Measurements from ENCODE around the gene GABRR2.
A peak's percentile ranks its signal among the peaks of the same experiment; 100 is the strongest.

The GABRR2 gene

DNA sequence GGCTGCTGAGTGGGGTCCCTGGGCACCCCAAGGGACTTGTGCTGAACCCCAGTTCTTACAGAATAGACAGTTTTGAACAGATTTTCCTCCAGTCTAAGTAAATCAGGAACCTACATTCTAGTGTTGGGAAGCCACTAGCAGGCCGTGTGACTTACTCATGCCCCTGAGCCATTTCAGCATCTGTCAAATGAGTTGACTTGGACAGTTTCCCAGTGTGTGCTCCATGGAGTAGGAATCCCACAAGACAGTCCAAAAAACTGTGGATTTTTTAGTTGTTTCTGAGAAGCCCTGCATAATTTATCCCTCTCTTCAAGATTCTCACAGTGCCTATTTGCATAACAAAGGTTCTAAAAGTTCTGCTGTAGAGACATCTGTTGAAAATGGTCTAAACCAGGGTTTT, 2.1 kb downstream of the GABRR2 start:
- no peak for TF ChIP-seq ARNTL (CRISPR knock-in tag; IDR thresholded peaks at IDR 0.05; ENCODE audit: borderline replicate concordance, low read depth)
- TF ChIP-seq TCF4 (CRISPR knock-in tag; IDR thresholded peaks at IDR 0.05; ENCODE audit: borderline replicate concordance): no peak
- no peak for TF ChIP-seq ZFP30 (CRISPR knock-in tag; IDR thresholded peaks at IDR 0.05)
- no peak for TF ChIP-seq ZNF8 (CRISPR knock-in tag; IDR thresholded peaks at IDR 0.05)
- no peak for TF ChIP-seq ZNF565 (CRISPR knock-in tag; conservative IDR thresholded peaks at IDR 0.05; ENCODE audit: low read depth)
- TF ChIP-seq RARB (CRISPR knock-in tag; IDR thresholded peaks at IDR 0.05): no peak
- TF ChIP-seq GLIS3 (CRISPR knock-in tag; IDR thresholded peaks at IDR 0.05): no peak
- TF ChIP-seq, protein P1, sequence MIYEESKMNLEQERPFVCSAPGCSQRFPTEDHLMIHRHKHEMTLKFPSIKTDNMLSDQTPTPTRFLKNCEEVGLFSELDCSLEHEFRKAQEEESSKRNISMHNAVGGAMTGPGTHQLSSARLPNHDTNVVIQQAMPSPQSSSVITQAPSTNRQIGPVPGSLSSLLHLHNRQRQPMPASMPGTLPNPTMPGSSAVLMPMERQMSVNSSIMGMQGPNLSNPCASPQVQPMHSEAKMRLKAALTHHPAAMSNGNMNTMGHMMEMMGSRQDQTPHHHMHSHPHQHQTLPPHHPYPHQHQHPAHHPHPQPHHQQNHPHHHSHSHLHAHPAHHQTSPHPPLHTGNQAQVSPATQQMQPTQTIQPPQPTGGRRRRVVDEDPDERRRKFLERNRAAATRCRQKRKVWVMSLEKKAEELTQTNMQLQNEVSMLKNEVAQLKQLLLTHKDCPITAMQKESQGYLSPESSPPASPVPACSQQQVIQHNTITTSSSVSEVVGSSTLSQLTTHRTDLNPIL (CRISPR knock-in tag; IDR thresholded peaks at IDR 0.05; ENCODE audit: low read depth): no peak
- TF ChIP-seq, protein P2, sequence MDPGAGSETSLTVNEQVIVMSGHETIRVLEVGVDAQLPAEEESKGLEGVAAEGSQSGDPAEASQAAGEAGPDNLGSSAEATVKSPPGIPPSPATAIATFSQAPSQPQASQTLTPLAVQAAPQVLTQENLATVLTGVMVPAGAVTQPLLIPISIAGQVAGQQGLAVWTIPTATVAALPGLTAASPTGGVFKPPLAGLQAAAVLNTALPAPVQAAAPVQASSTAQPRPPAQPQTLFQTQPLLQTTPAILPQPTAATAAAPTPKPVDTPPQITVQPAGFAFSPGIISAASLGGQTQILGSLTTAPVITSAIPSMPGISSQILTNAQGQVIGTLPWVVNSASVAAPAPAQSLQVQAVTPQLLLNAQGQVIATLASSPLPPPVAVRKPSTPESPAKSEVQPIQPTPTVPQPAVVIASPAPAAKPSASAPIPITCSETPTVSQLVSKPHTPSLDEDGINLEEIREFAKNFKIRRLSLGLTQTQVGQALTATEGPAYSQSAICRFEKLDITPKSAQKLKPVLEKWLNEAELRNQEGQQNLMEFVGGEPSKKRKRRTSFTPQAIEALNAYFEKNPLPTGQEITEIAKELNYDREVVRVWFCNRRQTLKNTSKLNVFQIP (CRISPR knock-in tag; IDR thresholded peaks at IDR 0.05; ENCODE audit: borderline replicate concordance, low read depth): no peak
- no peak for TF ChIP-seq OSR1 (CRISPR knock-in tag; IDR thresholded peaks at IDR 0.05)
- TF ChIP-seq, protein P3, sequence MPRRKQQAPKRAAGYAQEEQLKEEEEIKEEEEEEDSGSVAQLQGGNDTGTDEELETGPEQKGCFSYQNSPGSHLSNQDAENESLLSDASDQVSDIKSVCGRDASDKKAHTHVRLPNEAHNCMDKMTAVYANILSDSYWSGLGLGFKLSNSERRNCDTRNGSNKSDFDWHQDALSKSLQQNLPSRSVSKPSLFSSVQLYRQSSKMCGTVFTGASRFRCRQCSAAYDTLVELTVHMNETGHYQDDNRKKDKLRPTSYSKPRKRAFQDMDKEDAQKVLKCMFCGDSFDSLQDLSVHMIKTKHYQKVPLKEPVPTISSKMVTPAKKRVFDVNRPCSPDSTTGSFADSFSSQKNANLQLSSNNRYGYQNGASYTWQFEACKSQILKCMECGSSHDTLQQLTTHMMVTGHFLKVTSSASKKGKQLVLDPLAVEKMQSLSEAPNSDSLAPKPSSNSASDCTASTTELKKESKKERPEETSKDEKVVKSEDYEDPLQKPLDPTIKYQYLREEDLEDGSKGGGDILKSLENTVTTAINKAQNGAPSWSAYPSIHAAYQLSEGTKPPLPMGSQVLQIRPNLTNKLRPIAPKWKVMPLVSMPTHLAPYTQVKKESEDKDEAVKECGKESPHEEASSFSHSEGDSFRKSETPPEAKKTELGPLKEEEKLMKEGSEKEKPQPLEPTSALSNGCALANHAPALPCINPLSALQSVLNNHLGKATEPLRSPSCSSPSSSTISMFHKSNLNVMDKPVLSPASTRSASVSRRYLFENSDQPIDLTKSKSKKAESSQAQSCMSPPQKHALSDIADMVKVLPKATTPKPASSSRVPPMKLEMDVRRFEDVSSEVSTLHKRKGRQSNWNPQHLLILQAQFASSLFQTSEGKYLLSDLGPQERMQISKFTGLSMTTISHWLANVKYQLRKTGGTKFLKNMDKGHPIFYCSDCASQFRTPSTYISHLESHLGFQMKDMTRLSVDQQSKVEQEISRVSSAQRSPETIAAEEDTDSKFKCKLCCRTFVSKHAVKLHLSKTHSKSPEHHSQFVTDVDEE (CRISPR knock-in tag; IDR thresholded peaks at IDR 0.05): no peak
- TF ChIP-seq CSDC2 (CRISPR knock-in tag; IDR thresholded peaks at IDR 0.05): no peak
- ATAC-seq: peak; percentile 88

DNA sequence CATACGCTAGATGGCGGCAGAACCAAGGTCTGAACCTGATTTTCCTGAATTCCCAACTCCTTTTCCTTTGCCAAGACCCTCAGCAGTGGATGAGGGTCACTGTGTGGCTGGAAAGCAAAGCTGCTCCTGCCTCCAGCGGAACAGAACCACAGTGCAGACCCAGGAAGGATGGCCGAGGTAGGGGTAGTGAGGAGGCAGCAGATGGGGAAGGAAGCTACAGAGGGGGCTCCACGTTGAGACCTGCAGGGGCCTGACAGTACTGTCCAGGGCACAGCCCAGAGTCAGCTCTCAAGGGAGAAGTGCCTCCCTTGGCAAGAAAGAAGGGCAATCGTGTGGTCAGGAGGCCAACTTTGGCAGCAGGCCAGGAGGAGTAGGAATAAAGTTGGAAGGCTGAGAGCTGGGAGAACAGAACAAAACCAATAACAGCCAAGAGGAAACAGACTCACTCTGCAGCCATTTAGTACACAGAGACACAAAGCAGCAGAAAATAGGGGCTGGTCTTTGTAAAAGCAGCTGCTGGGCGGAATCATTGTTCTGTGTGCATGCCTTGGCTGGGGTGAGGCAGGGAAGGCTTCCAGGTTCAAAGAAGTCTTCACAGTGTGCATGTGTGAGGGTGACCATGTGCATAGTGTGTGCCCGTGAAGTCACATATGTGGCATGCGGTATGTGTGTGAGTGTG, 3.1 kb downstream of the GABRR2 start:
- peak; percentile 82 for ATAC-seq
- TF ChIP-seq ZFP3 (CRISPR knock-in tag; IDR thresholded peaks at IDR 0.05) (no peak), BACH2 (CRISPR knock-in tag; IDR thresholded peaks at IDR 0.05; ENCODE audit: borderline replicate concordance) (no peak), OSR1 (CRISPR knock-in tag; IDR thresholded peaks at IDR 0.05) (no peak), ARNTL (CRISPR knock-in tag; IDR thresholded peaks at IDR 0.05; ENCODE audit: borderline replicate concordance, low read depth) (no peak), CSDC2 (CRISPR knock-in tag; IDR thresholded peaks at IDR 0.05) (no peak), RARB (CRISPR knock-in tag; IDR thresholded peaks at IDR 0.05) (no peak), ZNF70 (CRISPR knock-in tag; IDR thresholded peaks at IDR 0.05) (no peak), ESRRG (CRISPR knock-in tag; IDR thresholded peaks at IDR 0.05) (no peak), TOX (CRISPR knock-in tag; IDR thresholded peaks at IDR 0.05; ENCODE audit: borderline replicate concordance) (no peak), ZC3H10 (CRISPR knock-in tag; IDR thresholded peaks at IDR 0.05) (no peak), TCF4 (CRISPR knock-in tag; IDR thresholded peaks at IDR 0.05; ENCODE audit: borderline replicate concordance) (no peak)
- TF ChIP-seq, protein P4, sequence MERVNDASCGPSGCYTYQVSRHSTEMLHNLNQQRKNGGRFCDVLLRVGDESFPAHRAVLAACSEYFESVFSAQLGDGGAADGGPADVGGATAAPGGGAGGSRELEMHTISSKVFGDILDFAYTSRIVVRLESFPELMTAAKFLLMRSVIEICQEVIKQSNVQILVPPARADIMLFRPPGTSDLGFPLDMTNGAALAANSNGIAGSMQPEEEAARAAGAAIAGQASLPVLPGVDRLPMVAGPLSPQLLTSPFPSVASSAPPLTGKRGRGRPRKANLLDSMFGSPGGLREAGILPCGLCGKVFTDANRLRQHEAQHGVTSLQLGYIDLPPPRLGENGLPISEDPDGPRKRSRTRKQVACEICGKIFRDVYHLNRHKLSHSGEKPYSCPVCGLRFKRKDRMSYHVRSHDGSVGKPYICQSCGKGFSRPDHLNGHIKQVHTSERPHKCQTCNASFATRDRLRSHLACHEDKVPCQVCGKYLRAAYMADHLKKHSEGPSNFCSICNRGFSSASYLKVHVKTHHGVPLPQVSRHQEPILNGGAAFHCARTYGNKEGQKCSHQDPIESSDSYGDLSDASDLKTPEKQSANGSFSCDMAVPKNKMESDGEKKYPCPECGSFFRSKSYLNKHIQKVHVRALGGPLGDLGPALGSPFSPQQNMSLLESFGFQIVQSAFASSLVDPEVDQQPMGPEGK (CRISPR knock-in tag; IDR thresholded peaks at IDR 0.05; ENCODE audit: borderline replicate concordance): no peak
- TF ChIP-seq, protein P5, sequence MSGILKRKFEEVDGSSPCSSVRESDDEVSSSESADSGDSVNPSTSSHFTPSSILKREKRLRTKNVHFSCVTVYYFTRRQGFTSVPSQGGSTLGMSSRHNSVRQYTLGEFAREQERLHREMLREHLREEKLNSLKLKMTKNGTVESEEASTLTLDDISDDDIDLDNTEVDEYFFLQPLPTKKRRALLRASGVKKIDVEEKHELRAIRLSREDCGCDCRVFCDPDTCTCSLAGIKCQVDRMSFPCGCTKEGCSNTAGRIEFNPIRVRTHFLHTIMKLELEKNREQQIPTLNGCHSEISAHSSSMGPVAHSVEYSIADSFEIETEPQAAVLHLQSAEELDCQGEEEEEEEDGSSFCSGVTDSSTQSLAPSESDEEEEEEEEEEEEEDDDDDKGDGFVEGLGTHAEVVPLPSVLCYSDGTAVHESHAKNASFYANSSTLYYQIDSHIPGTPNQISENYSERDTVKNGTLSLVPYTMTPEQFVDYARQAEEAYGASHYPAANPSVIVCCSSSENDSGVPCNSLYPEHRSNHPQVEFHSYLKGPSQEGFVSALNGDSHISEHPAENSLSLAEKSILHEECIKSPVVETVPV (CRISPR knock-in tag; IDR thresholded peaks at IDR 0.05): no peak
- TF ChIP-seq, protein P3 (CRISPR knock-in tag; IDR thresholded peaks at IDR 0.05): no peak
- TF ChIP-seq, protein P1 (CRISPR knock-in tag; IDR thresholded peaks at IDR 0.05; ENCODE audit: low read depth): no peak
- TF ChIP-seq, protein P2 (CRISPR knock-in tag; IDR thresholded peaks at IDR 0.05; ENCODE audit: borderline replicate concordance, low read depth): no peak
